Adipose tissue (tissue), 3 donors: ENCODE results near the gene OR13C3. TPM values are rescaled to one million over a fixed set of nuclear protein-coding genes. Genes with fewer than 3 reads are reported as not detected.

Experiments used
- polyA plus RNA-seq, 3 donors: library from polyadenylated mRNA; stranded (reverse); fragments of 200-250 nt; gene quantifications; one replicate each; pipeline ENCODE4 v1.2.3, GENCODE V29; 2013
- donor health status: healthy with polysubstance abuse.
- donor health status: Bipolar disorder and iron deficiency.
- donor health status: healthy.

The OR13C3 gene
- polyA plus RNA-seq, 3 donors = not detected

Other genes with a start within 250 kb of the OR13C3 start
- gene OR13F1, start 32.6 kb downstream of the OR13C3 start, polyA plus RNA-seq = not detected
- not detected for gene OR13C4, start 9.6 kb downstream of the OR13C3 start, polyA plus RNA-seq
- not detected for gene OR13C8, start 32.3 kb upstream of the OR13C3 start, polyA plus RNA-seq
- not detected for gene OR13C5, start 62.6 kb upstream of the OR13C3 start, polyA plus RNA-seq
- gene OR13C2, start 68.8 kb upstream of the OR13C3 start, polyA plus RNA-seq = not detected
- gene OR13C9, start 81.3 kb upstream of the OR13C3 start, polyA plus RNA-seq = not detected
- gene OR13D1, start 157.7 kb upstream of the OR13C3 start, polyA plus RNA-seq = not detected
- gene NIPSNAP3A, start 210.8 kb upstream of the OR13C3 start, polyA plus RNA-seq = 10 to 100 TPM; 11.1 to 35.4 (median 27.2) TPM
- gene NIPSNAP3B, start 227.3 kb upstream of the OR13C3 start, polyA plus RNA-seq = 10 to 100 TPM in 1 of 3 donors, 1 to 10 TPM in 2; 2.2 to 12.8 (median 5.1) TPM